ENCODE results near the gene USHBP1. TPM values are rescaled to one million over a fixed set of nuclear protein-coding genes. Genes with fewer than 3 reads are reported as not detected.

Gene USHBP1
- total RNA-seq, 1 experiment from 2014 or later, result 0.26 TPM

DNA sequence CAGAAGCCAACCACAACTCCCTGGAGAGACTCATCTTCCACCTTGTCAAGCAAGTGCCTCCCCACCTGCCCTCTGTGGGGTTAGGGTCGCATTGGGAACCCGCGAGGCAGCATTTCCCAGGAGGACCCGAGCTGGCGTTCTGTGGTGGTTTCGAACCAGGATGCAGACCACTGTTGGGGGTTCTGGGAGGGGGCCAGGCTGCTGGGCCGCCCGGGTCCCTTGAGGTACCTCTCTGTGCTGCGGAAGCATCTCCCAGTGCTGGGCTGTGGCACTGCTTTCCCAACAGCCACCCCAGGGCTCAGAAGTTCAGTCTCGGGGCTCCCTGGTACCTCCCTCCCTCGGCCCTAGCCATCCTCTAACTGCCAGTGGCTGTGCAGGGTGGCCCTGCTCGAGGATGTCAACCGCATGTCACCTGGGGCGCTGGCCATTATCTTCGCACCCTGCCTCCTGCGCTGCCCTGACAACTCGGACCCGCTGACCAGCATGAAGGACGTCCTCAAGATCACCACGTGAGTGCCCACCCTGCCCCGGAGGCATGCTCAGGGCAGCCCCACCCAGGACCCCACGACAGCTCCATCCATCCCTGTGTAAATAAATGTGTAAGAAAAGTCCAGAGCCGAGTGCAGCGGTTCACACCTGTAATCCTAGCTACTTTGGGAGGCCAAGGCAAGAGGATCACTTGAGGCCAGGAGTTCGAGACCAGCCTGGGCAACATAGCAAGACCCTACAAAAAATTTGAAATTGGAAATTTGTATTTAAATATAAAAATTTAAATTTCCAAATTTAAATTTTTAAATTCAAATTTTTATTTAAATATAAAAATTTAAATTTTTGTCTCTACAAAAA is 57.6 kb downstream of the USHBP1 start:
- TF ChIP-seq, protein P1, sequence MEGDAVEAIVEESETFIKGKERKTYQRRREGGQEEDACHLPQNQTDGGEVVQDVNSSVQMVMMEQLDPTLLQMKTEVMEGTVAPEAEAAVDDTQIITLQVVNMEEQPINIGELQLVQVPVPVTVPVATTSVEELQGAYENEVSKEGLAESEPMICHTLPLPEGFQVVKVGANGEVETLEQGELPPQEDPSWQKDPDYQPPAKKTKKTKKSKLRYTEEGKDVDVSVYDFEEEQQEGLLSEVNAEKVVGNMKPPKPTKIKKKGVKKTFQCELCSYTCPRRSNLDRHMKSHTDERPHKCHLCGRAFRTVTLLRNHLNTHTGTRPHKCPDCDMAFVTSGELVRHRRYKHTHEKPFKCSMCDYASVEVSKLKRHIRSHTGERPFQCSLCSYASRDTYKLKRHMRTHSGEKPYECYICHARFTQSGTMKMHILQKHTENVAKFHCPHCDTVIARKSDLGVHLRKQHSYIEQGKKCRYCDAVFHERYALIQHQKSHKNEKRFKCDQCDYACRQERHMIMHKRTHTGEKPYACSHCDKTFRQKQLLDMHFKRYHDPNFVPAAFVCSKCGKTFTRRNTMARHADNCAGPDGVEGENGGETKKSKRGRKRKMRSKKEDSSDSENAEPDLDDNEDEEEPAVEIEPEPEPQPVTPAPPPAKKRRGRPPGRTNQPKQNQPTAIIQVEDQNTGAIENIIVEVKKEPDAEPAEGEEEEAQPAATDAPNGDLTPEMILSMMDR (IDR thresholded peaks at IDR 0.05; ENCODE audit: unreplicated experiment), result no peak
- no peak for DNase-seq
- peaks cover 39% of the 10 kb centered on the region for H3K36me3 Mint-ChIP-seq (ENCODE audit: insufficient read depth, unreplicated experiment)
- H3K27ac Mint-ChIP-seq (ENCODE audit: unreplicated experiment), result no peak overlapping the region
- H3K4me1 Mint-ChIP-seq (ENCODE audit: low read depth, unreplicated experiment), result no peaks in the 10 kb centered on the region
- BruUV-seq (replicated peaks), result no TSS peak
- intact Hi-C loops (cut with micrococcal nuclease; ENCODE audit: unreplicated experiment), result loop anchor here (5.0 kb wide), 1 partner anchor 75 kb away; the partner anchor contains the start of gene ANKLE1
- H3K9me3 Mint-ChIP-seq (ENCODE audit: low read depth, unreplicated experiment), result no peaks in the 10 kb centered on the region
- H3K27me3 Mint-ChIP-seq (ENCODE audit: unreplicated experiment), result no peaks in the 10 kb centered on the region
- no peak overlapping the region for H3K4me3 Mint-ChIP-seq (ENCODE audit: low read depth, unreplicated experiment)
- CTCF ChIA-PET, result interaction anchor here (0.6 kb wide), 1 partner anchor 477 kb away, joined by 3 read pairs; no protein-coding TSS in a partner anchor

DNA sequence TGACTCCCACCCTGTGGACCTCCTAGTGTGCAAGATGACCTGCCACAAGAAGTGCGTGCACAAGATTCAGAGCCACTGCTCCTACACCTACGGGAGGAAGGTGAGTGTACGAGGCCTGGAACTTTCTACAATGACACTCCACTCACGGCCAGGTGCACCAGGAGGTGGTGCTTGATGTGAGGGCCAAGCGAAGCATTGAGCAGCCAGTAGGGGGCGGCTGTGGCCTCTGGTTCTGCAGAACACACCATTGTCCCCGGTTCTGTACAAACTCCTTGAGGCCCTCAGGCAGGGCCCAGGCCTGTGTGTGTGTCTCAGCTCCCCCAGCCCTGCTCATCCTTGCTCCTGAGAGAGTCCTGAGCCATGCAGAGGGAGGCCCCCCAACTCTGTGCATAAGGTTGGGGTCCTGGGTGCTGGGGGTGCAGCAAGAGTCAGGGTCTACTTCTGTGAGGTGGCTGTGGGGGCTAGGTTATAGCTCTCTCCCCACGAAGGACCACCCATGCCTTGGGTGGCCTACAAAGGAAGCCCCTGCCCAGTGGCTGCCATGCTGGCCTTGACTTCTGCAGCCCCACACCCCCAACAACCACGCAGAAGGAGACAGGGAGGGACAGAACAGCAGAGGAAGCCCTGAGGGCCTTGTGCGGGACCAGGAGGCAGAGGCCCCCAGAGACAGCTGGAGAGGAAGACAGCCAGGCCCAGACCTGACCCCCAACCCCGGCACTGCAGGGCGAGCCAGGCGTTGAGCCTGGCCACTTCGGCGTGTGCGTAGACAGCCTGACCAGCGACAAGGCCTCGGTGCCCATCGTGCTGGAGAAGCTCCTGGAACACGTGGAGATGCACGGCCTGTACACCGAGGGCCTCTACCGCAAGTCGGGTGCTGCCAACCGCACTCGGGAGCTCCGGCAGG is 59.1 kb downstream of the USHBP1 start:
- CTCF ChIA-PET, result no interaction called here
- intact Hi-C loops (cut with micrococcal nuclease; ENCODE audit: unreplicated experiment), result loop anchor here (5.0 kb wide), 1 partner anchor 77 kb away; the partner anchor contains the start of gene ANKLE1
- Mint-ChIP-seq H3K27me3 (ENCODE audit: unreplicated experiment) (no peaks in the 10 kb centered on the region), H3K36me3 (ENCODE audit: insufficient read depth, unreplicated experiment) (peaks cover 35% of the 10 kb centered on the region), H3K9me3 (ENCODE audit: low read depth, unreplicated experiment) (no peaks in the 10 kb centered on the region), H3K27ac (ENCODE audit: unreplicated experiment) (no peak overlapping the region), H3K4me3 (ENCODE audit: low read depth, unreplicated experiment) (no peak overlapping the region), H3K4me1 (ENCODE audit: low read depth, unreplicated experiment) (no peaks in the 10 kb centered on the region)
- peak; percentile 64 for DNase-seq
- TF ChIP-seq, protein P1 (IDR thresholded peaks at IDR 0.05; ENCODE audit: unreplicated experiment), result peak; percentile 55
- no TSS peak for BruUV-seq (replicated peaks)

DNA sequence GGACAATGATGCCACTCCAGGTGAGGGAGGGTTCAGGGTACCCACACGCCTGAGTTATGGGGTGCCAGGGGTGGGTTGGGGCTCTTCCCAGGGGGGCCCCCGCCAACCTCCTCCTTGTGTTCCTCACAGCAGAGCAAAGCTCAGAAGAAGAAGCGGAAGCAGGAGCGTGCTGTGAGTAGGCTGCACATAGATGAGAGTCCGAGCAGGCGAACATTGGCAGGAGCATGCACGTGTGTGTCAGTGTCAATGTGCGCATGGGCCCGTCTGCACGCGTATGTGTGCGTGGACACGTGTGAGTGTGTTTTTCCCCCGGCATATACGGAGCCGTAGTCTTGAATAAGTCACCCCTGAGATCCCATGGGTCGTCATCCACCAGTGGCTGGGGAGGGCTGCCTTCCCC is 61.8 kb downstream of the USHBP1 start:
- intact Hi-C loops (cut with micrococcal nuclease; ENCODE audit: unreplicated experiment), result no loop called here
- CTCF ChIA-PET, result no interaction called here
- BruUV-seq (replicated peaks), result no TSS peak
- Mint-ChIP-seq H3K4me3 (ENCODE audit: low read depth, unreplicated experiment) (no peak overlapping the region), H3K27me3 (ENCODE audit: unreplicated experiment) (no peaks in the 10 kb centered on the region), H3K27ac (ENCODE audit: unreplicated experiment) (no peak overlapping the region), H3K36me3 (ENCODE audit: insufficient read depth, unreplicated experiment) (peaks cover 30% of the 10 kb centered on the region), H3K9me3 (ENCODE audit: low read depth, unreplicated experiment) (no peaks in the 10 kb centered on the region), H3K4me1 (ENCODE audit: low read depth, unreplicated experiment) (no peaks in the 10 kb centered on the region)
- TF ChIP-seq, protein P1 (IDR thresholded peaks at IDR 0.05; ENCODE audit: unreplicated experiment), result no peak
- no peak for DNase-seq

DNA sequence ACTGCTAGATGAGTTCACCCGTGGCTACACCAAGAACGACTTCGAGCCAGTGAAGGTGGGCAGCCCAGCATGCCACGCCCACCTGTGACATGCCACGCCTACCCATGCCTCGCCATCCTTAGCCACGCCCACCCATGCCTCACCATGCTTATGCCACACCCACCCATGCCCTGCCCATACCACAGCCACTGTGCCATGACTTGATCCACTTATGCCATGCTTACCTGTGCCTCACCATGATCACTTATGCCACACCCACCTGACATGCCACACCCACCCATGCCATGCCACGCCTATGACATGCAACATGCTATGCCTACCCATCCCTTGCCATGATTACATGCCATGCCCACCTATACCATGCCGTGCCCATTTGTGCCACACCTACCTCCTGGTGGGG is 62.3 kb downstream of the USHBP1 start:
- CTCF ChIA-PET, result no interaction called here
- no peak for DNase-seq
- no peaks in the 10 kb centered on the region for H3K9me3 Mint-ChIP-seq (ENCODE audit: low read depth, unreplicated experiment)
- peaks cover 35% of the 10 kb centered on the region for H3K36me3 Mint-ChIP-seq (ENCODE audit: insufficient read depth, unreplicated experiment)
- no peaks in the 10 kb centered on the region for H3K4me1 Mint-ChIP-seq (ENCODE audit: low read depth, unreplicated experiment)
- no peak overlapping the region for H3K4me3 Mint-ChIP-seq (ENCODE audit: low read depth, unreplicated experiment)
- H3K27me3 Mint-ChIP-seq (ENCODE audit: unreplicated experiment), result no peaks in the 10 kb centered on the region
- no TSS peak for BruUV-seq (replicated peaks)
- TF ChIP-seq, protein P1 (IDR thresholded peaks at IDR 0.05; ENCODE audit: unreplicated experiment), result no peak
- no peak overlapping the region for H3K27ac Mint-ChIP-seq (ENCODE audit: unreplicated experiment)
- intact Hi-C loops (cut with micrococcal nuclease; ENCODE audit: unreplicated experiment), result no loop called here
